ENCODE data around the gene PLPP4.

PLPP4 gene

GRCh38 chr10:120630266-120630665, 173.2 kb downstream of the PLPP4 start:
- Histone ChIP-seq H3K27ac (ENCODE audit: low read depth, low read length, severe bottlenecking) (no peak overlapping the region), H3K9me3 (ENCODE audit: control insufficient read depth, low read length) (no peaks in the 10 kb centered on the region), H3K4me3 (ENCODE audit: extremely low read depth, insufficient read depth, low read length, poor library complexity, severe bottlenecking) (no peak overlapping the region), H3K36me3 (ENCODE audit: control insufficient read depth, insufficient read depth, low read length) (no peaks in the 10 kb centered on the region), H3K4me1 (ENCODE audit: control insufficient read depth, insufficient read depth, low read length, poor library complexity, severe bottlenecking) (no peaks in the 10 kb centered on the region)
- 20% methylated on average over 1 of the region's 1 CpG; no CpG with 5 or more reads in 1 of the 2 experiments for WGBS, 2 experiments (ENCODE audit: insufficient coverage in 2 of 2)

DNA sequence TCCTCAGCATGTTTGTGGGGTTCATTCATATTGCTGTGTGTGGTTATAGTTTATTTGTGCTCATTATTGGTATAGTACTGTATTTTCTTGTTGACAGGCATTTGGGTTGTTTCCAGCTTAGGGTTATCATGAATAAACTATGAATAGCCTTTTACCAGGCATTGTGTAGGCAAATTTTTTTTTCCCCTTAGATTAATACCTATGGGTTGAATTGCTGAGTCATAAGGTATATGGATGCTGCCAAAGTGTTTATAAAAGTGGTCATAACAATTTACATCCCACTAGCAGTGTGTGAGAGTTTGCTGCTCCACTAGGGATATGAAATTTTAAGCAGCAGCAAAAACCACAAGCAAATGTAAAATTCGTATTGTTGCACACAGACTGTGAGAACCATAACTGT, 175.0 kb downstream of the PLPP4 start:
- H3K36me3 ChIP-seq (ENCODE audit: control insufficient read depth, insufficient read depth, low read length): no peaks in the 10 kb centered on the region
- H3K27ac ChIP-seq (ENCODE audit: low read depth, low read length, severe bottlenecking): no peak overlapping the region
- no peaks in the 10 kb centered on the region for H3K9me3 ChIP-seq (ENCODE audit: control insufficient read depth, low read length)
- 83 to 87% methylated on average over 1 of the region's 1 CpG for WGBS, 2 experiments (ENCODE audit: insufficient coverage in 2 of 2)
- H3K4me1 ChIP-seq (ENCODE audit: control insufficient read depth, insufficient read depth, low read length, poor library complexity, severe bottlenecking): no peaks in the 10 kb centered on the region
- H3K4me3 ChIP-seq (ENCODE audit: extremely low read depth, insufficient read depth, low read length, poor library complexity, severe bottlenecking): no peak overlapping the region

DNA sequence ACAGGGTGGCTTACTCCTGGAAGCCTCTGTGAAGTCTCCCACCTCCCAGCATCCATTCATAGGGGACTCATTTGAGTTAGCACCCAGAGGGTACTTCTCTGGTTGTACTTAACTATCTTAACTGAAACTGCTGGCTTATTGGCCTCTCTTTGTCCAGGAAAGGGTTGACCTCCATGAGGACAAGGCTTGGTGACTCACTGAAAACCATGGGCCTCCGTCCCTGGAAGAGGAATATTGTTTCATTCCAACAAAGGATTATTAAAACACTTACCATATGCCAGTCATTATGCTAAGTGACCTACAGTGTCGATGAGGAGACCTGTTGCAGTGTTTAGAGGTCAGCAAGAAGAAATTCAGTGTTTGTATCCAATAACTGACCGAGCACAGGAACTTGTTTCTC, 175.9 kb downstream of the PLPP4 start:
- Histone ChIP-seq H3K4me3 (ENCODE audit: extremely low read depth, insufficient read depth, low read length, poor library complexity, severe bottlenecking) (no peak overlapping the region), H3K4me1 (ENCODE audit: control insufficient read depth, insufficient read depth, low read length, poor library complexity, severe bottlenecking) (no peaks in the 10 kb centered on the region), H3K9me3 (ENCODE audit: control insufficient read depth, low read length) (no peaks in the 10 kb centered on the region), H3K36me3 (ENCODE audit: control insufficient read depth, insufficient read depth, low read length) (no peaks in the 10 kb centered on the region), H3K27ac (ENCODE audit: low read depth, low read length, severe bottlenecking) (no peak overlapping the region)
- WGBS, 2 experiments (ENCODE audit: insufficient coverage in 2 of 2): 100% methylated on average over 2 of the region's 3 CpGs; no CpG with 5 or more reads in 1 of the 2 experiments

DNA sequence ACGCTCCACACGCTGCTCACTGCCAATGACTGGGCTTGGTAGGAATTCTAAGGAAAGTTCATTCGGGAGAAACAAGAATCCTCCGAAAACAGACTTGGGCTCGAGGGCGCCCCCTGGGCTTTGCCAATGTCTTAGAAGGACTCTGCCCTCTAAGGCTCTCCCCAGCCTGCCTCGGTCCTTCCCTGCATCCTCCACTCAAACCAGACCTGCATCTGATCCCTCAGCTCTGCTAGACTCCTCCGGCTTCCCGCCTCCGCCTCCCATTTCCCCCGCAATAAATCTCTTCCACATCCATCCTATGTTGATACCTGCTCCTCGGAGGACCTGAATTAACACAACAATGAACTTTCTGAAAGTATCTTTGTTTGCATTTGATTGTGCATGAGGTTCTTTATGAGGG, 177.6 kb downstream of the PLPP4 start:
- 72 to 76% methylated on average over 6 to 7 of the region's 12 CpGs for WGBS, 2 experiments (ENCODE audit: insufficient coverage in 2 of 2)
- Histone ChIP-seq H3K4me3 (ENCODE audit: extremely low read depth, insufficient read depth, low read length, poor library complexity, severe bottlenecking) (no peak overlapping the region), H3K27ac (ENCODE audit: low read depth, low read length, severe bottlenecking) (no peak overlapping the region), H3K4me1 (ENCODE audit: control insufficient read depth, insufficient read depth, low read length, poor library complexity, severe bottlenecking) (no peaks in the 10 kb centered on the region), H3K9me3 (ENCODE audit: control insufficient read depth, low read length) (no peaks in the 10 kb centered on the region), H3K36me3 (ENCODE audit: control insufficient read depth, insufficient read depth, low read length) (no peaks in the 10 kb centered on the region)

Data from mesodermal cell (in vitro differentiated cells).